ENCODE results near the gene ZFP36L1. TPM values are rescaled to one million over a fixed set of nuclear protein-coding genes. Genes with fewer than 3 reads are reported as not detected.

Gene ZFP36L1
- total and polyA plus RNA-seq, 9 of the 15 experiments (the other 6 are each of a cell fraction or from before 2014, with no cell fraction given), result 1.3 to 26.6 (median 3.7) TPM

DNA sequence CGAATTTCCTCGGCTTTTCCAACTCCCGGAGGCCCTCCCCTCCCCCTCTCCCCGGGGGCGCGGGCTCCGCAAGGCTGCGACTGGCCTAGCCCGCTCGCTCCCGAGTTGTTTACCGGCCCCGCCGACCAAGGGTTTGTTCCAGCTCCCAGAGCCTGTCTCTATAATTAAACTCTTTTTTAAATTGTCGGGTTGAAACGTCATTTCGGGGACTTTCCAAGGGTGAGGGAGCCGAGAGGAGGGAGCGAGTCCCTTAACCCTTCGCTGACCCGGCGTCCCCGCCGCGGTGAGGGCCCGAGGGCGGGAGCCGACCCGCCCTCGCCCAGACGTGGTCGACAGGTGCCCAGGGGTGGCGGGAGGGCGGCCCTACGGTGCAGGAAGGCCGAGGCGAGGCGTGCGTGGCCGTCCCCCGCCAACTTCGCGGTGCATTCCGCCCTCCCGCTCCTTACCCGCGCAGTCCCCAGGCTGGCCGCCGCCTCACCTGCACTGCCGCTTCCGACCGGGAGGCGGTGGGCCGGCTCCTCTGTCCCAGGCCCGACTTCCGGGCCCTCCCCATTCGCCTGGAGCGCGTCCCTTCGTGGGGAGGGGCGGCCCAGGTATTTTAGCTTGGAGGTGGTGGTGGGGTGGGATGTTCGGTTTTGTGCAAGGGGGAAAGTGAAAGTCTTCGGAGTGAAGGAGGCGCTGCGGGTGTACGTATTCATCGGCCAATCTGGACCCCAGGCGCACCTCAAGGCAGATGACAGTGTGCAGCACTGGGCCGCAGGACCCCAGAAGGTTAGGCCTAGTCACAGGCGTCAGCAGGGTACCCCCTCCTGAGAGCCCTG, 2.9 kb upstream of the ZFP36L1 start (continued):
- peak; percentile 57 to 67 (median 61); a peak in 5 of 6 replicates for TF ChIP-seq CTCF (IDR thresholded peaks at IDR 0.05 in 2 of 3, conservative IDR thresholded peaks at IDR 0.05 in 1 of 3; ENCODE audit: insufficient read depth in 2 of 3, low read depth in 1 of 3, low read length in 3 of 3)
- peak; percentile 56 for TF ChIP-seq CXXC5 (CRISPR knock-in tag; IDR thresholded peaks at IDR 0.05)
- no peak for TF ChIP-seq ZNF282 (CRISPR knock-in tag; IDR thresholded peaks at IDR 0.05)
- TF ChIP-seq, protein P1, sequence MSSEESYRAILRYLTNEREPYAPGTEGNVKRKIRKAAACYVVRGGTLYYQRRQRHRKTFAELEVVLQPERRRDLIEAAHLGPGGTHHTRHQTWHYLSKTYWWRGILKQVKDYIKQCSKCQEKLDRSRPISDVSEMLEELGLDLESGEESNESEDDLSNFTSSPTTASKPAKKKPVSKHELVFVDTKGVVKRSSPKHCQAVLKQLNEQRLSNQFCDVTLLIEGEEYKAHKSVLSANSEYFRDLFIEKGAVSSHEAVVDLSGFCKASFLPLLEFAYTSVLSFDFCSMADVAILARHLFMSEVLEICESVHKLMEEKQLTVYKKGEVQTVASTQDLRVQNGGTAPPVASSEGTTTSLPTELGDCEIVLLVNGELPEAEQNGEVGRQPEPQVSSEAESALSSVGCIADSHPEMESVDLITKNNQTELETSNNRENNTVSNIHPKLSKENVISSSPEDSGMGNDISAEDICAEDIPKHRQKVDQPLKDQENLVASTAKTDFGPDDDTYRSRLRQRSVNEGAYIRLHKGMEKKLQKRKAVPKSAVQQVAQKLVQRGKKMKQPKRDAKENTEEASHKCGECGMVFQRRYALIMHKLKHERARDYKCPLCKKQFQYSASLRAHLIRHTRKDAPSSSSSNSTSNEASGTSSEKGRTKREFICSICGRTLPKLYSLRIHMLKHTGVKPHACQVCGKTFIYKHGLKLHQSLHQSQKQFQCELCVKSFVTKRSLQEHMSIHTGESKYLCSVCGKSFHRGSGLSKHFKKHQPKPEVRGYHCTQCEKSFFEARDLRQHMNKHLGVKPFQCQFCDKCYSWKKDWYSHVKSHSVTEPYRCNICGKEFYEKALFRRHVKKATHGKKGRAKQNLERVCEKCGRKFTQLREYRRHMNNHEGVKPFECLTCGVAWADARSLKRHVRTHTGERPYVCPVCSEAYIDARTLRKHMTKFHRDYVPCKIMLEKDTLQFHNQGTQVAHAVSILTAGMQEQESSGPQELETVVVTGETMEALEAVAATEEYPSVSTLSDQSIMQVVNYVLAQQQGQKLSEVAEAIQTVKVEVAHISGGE (CRISPR knock-in tag; IDR thresholded peaks at IDR 0.05), result 0 out of 6 replicates have a peak, but pooled peaks of 1 of the 3 experiments have one; percentile 45
- no peak for TF ChIP-seq TAF7 (tag; IDR thresholded peaks at IDR 0.05)
- peak; percentile 63 for TF ChIP-seq NRF1 (conservative IDR thresholded peaks at IDR 0.05 in 1 of 2, IDR thresholded peaks at IDR 0.05 in 1 of 2)
- 0 out of 2 replicates have a peak, but pooled peaks have one; percentile 25 for TF ChIP-seq NR1H2 (CRISPR knock-in tag; IDR thresholded peaks at IDR 0.05)
- TF ChIP-seq, protein P2, sequence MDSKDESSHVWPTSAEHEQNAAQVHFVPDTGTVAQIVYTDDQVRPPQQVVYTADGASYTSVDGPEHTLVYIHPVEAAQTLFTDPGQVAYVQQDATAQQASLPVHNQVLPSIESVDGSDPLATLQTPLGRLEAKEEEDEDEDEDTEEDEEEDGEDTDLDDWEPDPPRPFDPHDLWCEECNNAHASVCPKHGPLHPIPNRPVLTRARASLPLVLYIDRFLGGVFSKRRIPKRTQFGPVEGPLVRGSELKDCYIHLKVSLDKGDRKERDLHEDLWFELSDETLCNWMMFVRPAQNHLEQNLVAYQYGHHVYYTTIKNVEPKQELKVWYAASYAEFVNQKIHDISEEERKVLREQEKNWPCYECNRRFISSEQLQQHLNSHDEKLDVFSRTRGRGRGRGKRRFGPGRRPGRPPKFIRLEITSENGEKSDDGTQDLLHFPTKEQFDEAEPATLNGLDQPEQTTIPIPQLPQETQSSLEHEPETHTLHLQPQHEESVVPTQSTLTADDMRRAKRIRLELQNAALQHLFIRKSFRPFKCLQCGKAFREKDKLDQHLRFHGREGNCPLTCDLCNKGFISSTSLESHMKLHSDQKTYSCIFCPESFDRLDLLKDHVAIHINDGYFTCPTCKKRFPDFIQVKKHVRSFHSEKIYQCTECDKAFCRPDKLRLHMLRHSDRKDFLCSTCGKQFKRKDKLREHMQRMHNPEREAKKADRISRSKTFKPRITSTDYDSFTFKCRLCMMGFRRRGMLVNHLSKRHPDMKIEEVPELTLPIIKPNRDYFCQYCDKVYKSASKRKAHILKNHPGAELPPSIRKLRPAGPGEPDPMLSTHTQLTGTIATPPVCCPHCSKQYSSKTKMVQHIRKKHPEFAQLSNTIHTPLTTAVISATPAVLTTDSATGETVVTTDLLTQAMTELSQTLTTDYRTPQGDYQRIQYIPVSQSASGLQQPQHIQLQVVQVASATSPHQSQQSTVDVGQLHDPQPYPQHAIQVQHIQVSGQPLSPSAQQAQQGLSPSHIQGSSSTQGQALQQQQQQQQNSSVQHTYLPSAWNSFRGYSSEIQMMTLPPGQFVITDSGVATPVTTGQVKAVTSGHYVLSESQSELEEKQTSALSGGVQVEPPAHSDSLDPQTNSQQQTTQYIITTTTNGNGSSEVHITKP (IDR thresholded peaks at IDR 0.05; ENCODE audit: partially characterized antibody), result peak; percentile 6
- peak; percentile 67 for TF ChIP-seq TFAP4 (CRISPR knock-in tag; IDR thresholded peaks at IDR 0.05; ENCODE audit: borderline replicate concordance)
- 0 out of 2 replicates have a peak, but pooled peaks have one; percentile 68 for TF ChIP-seq MED1 (CRISPR knock-in tag; IDR thresholded peaks at IDR 0.05; ENCODE audit: borderline replicate concordance)
- peak; percentile 20 for TF ChIP-seq SAP30 (IDR thresholded peaks at IDR 0.05; ENCODE audit: borderline replicate concordance, insufficient read depth, low read depth, low read length, poor library complexity, severe bottlenecking)
- TF ChIP-seq ELF4 (CRISPR knock-in tag; IDR thresholded peaks at IDR 0.05), result 0 out of 2 replicates have a peak, but pooled peaks have one; percentile 27
- peak; percentile 2; the same call in 1 of the 2 replicates for TF ChIP-seq EP300 (IDR thresholded peaks at IDR 0.05; ENCODE audit: low read length)
- TF ChIP-seq ZNF696 (CRISPR knock-in tag; conservative IDR thresholded peaks at IDR 0.05), result no peak
- TF ChIP-seq SOX6 (IDR thresholded peaks at IDR 0.05), result no peak
